Stimulated activated CD4-positive, alpha-beta T cell treated with anti-CD3 and anti-CD28 coated beads, Interleukin-15, amount 100 ng/mL, for 1 hour (primary cell): Measurements from ENCODE around the gene HBM.
"Not testable (repeated sequence)": the region's sequence is repeated elsewhere in the genome, so short reads cannot be mapped to it uniquely, and the experiment has no call there.

ENCODE experiments used
- DNase-seq, 2 donors: peaks; one replicate each; pipeline ENCODE4 v3.0.0-alpha.2; 2020; ENCODE audit warnings: low read depth in 1 of 2, low spot score in 1 of 2

The HBM gene

DNA sequence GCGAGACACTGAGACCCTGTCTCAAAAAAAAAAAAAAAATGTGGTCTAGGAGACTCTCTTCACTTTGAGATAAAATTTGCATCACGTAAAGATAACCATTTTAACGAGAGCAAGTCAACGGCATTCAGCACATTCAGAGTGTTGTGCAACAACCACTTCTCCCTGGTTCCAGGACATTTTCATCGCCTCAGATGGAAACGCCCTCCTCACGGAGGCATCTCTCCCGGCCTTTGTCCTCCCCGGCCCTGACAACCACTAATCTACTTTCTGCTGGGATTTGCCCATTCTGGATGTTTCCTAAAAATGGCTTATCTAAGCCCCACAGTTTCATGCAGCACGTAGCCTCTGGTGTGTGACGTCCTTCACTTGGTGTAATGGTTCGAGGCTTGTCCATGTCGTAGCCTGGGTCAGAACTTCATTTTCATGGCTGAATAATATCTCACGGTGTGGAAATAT lies 21.0 kb upstream of the HBM start:
- DNase-seq = no peak

DNA sequence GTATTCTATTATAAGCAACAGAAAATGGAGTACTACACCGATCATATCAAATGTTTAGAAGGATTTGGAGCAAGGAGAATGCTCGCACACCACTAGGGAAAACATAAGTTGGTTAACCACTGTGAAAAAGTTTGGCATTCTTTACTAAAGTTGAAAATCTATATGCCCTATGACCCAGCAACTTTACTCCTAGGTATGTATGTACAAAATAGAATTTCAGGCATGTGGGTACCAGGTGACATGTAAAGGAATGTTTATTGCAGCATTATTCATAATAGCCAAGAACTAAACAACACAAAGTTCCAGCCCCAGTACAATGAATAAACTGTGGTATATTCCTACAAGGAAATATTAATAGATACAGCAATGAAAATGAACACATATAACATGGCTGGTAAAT lies 19.1 kb upstream of the HBM start:
- no peak for DNase-seq

DNA sequence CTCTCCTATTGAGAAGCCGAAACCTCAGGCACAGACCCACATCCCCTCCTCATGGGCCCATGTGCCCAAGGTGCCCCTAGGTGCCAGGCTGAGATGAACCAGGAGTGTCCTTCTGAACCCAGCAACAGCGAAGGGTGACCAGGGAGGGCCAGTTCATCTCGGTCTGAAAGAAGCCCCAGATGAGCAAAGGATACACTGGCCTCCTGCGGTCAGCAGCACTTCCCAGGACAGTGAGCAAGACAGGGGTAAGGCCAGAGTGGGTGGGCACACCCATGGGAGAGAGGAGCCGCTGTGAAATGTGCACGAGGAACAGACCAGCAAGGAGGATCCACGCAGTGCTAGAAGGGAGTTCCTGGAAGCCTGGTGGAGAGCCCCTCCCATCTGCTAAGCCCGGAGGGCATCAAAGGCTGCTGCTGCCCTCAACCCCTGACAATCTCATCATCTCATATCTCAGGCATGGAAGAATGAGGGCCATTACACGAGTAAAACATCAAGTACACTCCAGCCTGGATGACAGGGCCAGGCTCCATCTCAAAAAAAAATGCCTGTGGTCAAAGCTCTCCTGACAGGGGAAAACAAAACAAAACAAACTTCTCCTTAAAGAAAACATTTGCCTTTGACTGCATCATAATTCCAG lies 16.6 kb upstream of the HBM start:
- no peak for DNase-seq

DNA sequence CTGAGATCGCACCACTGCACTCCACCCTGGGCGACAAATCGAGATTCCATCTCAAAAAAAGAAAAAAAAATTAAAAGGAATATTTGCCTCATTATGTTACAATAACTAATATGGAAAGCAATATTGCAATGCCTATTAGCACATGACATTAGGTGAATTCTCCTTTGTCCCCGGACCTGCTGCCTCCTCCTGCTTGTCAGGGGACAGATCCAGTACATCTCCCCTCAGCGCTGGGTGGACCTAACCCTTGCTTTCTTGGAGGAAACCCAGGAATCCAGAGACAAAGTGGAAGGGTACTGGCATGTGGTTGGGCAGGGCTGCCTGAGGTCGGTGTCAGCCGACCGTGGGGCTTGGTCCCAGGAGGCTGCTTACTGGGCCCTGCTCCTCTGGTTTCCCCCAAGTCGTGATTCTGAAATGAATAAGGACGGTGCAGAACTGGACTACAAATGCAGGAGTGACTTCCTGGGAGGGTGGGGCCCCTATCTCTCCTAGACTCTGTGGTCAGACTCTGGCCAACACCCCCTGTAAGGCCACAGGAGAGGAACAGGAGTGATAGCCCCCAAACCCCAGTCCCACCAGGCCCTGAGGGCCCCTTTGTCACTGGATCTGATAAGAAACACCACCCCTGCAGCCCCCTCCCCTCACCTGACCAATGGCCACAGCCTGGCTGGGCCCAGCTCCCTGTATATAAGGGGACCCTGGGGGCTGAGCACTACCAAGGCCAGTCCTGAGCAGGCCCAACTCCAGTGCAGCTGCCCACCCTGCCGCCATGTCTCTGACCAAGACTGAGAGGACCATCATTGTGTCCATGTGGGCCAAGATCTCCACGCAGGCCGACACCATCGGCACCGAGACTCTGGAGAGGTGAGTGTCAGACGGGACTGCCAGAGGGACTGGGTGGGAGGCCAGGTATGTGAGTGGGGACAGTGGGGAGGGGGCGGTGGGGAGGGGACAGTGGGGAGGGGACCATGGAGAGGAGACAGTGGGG lies 13.3 kb upstream of the HBM start, which contains the start of gene HBZ:
Gene HBZ, plus strand, starts transcription at position 504 of the 988 bp plus-strand sequence. Its CDS starts 266 bp downstream, at position 770.
- no peak for DNase-seq

DNA sequence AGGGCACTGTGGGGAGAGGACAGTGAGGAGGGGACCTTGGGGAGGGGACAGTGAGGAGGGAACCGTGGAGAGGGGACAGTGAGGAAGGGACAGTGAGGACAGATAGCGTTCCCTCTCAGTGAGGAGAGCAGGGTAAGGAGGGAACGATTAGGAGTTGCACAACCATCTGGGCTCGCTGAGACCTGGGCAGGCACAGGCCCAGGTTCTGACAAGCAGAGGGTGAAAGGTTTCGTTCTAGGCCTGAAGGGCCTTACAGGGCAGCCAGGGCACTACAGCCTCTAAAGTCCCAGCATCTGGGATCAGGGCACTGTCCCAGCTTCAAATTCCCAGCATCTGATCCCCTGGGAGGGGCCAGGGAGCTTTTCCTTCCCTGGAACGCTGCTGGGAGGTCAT lies 12.7 kb upstream of the HBM start:
- DNase-seq = not testable (repeated sequence)

DNA sequence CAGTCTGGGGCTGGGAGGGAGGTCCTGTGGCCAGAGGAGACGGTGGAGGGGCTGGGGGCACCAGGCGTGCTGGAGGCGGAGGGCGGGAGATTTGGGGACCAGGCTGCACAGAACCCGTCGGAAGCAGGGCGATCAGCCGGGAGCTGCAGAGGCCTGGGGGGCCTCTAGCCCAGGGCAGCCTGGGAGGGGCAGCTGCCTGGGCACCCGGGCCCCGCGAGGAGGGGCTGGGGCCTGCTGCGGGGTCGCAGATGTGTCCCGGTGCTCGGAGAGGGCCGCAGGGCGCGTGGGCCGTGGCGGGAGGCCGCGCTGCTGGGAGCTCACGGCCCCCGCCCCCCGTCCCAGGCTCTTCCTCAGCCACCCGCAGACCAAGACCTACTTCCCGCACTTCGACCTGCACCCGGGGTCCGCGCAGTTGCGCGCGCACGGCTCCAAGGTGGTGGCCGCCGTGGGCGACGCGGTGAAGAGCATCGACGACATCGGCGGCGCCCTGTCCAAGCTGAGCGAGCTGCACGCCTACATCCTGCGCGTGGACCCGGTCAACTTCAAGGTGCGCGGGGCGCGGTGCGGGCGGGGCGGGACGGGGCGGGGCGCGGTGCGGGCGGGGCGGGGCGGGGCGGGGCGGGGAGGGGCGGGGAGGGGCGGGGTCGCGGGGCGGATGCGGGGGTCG lies 12.1 kb upstream of the HBM start:
- not testable (repeated sequence) for DNase-seq

DNA sequence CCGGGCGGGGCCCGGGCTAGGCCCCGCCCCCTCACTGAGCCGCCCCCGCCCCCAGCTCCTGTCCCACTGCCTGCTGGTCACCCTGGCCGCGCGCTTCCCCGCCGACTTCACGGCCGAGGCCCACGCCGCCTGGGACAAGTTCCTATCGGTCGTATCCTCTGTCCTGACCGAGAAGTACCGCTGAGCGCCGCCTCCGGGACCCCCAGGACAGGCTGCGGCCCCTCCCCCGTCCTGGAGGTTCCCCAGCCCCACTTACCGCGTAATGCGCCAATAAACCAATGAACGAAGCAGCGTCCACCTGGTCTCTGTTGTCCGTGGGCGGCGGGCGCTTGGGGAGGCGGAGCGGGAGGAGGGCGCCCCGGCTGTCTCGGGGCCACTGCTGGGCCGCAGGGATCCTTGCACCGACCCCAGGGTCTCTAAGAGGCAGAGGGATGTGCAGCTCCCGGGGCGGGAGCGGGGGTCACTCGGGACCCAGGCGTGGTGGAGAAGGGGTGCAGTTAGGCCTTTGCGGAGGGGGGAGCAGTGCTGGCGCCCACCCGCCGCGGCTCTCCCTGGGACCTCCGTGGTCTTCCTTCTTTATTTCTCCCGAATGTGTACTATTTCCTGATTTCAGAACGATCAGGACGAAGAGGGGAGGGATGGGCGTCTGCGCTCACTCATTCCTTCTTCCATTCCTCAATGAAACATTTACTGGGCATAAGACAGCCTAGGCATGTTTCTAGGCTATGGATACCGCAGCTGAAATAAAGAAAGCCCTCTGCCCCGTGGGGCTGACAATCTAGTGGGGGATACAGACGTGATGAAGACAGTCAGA lies 11.4 kb upstream of the HBM start:
- DNase-seq = no peak

DNA sequence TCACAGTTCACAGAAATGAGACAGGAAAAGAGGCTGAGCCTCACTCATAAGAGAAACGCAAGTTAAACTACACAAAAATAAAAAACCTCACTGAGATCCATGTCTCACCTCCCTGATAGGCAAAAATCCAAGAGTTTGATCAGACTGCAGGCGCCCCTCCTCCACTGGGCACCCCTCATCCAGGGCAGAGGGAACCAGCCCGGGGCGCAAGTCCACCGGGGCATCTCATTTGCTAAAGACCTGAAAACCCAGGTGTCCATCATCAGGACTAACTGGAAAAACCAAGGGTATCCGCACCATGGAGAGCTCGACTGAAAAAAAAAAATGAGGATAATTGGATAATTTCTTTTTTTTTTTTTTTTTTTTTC lies 10.8 kb upstream of the HBM start:
- DNase-seq = no peak

DNA sequence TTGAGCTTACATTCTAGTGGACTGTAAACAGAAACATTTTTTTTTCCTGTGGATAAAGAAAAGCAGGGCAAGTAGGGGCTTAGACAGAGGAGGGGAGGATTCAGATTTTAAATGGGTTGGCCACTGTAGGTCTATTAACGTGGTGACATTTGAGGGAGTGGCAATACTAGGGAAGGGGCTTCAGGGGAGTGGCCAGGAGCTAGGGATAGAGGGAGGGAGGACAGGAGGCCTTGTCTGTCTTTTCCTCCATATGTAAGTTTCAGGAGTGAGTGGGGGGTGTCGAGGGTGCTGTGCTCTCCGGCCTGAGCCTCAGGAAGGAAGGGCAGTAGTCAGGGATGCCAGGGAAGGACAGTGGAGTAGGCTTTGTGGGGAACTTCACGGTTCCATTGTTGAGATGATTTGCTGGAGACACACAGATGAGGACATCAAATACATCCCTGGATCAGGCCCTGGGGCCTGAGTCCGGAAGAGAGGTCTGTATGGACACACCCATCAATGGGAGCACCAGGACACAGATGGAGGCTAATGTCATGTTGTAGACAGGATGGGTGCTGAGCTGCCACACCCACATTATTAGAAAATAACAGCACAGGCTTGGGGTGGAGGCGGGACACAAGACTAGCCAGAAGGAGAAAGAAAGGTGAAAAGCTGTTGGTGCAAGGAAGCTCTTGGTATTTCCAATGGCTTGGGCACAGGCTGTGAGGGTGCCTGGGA lies 6.5 kb upstream of the HBM start:
- DNase-seq = no peak

DNA sequence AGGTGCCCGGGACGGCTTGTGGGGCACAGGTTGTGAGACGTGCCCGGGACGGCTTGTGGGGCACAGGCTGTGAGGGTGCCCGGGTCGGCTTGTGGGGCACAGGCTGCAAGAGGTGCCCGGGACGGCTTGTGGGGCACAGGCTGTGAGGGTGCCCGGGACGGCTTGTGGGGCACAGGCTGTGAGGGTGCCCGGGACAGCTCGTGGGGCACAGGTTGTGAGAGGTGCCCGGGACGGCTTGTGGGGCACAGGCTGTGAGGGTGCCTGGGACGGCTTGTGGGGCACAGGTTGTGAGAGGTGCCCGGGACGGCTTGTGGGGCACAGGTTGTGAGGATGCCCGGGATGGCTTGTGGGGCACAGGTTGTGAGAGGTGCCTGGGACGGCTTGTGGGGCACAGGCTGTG lies 5.5 kb upstream of the HBM start:
- not testable (repeated sequence) for DNase-seq

DNA sequence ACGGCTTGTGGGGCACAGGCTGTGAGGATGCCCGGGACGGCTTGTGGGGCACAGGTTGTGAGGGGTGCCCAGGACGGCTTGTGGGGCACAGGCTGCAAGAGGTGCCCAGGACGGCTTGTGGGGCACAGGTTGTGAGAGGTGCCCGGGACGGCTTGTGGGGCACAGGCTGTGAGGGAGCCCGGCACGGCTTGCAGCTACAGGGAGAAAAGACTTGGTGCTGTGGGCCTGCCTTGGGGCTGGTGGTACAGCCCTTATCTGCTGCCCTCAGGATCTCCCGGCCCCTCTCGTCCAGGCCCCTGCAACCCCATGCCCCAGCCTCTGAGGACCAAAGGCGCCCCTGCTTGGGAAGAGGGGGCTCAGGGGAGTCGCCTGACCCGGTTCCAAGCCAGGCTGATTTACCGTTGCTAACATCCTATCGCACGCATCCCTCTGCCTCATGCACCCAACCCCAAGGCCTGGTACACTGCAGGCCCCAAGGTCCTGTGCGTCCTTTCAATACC lies 5.0 kb upstream of the HBM start:
- no peak for DNase-seq

DNA sequence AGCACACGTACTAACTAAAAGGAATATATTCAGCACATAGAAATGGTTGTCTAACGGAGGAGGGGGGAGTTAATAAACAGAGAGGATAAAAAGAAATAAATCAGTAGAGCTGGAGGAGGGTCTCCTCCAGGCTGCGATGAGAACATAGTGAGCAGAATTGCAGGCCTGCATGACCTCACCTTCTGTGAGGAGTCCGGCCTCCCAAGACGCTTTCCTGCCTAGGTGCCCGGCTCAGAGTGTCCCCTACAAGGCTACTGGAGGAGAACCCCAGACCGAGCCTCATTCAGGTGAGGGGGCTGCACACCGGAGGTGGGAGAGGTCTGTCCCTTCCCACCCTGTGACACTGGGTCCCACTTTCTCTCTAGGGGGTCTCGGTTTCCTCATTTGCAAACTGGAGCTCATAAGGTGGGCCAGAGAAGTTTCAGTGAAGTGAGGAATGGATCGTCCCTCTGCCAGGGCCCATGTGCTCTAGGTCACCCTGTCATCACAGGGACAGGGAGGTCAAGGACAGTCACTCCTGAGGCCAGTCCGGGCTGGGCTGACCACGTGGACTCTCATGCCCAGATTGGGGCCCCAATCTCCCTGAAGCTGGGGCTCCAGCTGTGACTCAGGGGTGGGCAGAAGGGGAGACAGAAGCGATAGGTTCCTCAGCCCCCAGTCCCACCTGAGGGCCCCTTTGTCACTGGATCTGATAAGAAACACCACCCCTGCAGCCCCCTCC lies 3.3 kb upstream of the HBM start:
- no peak for DNase-seq

DNA sequence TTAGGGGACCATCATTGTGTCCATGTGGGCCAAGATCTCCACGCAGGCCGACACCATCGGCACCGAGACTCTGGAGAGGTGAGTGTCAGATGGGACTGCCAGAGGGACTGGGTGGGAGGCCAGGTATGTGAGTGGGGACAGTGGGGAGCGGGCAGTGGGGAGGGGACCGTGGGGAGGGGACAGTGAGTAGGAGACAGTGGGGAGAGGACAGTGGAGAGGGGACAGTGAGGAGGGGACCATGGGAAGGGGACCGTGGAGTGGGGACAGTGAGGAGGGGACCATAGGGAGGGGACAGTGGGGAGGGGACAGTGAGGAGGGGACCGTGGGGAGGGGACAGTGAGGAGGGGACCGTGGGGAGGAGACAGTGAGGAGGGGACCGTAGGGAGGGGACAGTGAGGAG lies 2.6 kb upstream of the HBM start:
- not testable (repeated sequence) for DNase-seq

DNA sequence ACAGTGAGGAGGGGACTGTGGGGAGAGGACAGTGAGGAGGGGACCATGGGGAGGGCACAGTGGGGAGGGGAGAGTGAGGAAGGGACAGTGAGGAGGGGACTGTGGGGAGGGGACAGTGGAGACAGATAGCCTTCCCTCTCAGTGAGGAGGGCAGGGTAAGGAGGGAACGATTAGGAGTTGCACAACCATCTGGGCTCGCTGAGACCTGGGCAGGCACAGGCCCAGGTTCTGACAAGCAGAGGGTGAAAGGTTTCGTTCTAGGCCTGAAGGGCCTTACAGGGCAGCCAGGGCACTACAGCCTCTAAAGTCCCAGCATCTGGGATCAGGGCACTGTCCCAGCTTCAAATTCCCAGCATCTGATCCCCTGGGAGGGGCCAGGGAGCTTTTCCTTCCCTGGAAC lies 2.1 kb upstream of the HBM start:
- DNase-seq = not testable (repeated sequence)

DNA sequence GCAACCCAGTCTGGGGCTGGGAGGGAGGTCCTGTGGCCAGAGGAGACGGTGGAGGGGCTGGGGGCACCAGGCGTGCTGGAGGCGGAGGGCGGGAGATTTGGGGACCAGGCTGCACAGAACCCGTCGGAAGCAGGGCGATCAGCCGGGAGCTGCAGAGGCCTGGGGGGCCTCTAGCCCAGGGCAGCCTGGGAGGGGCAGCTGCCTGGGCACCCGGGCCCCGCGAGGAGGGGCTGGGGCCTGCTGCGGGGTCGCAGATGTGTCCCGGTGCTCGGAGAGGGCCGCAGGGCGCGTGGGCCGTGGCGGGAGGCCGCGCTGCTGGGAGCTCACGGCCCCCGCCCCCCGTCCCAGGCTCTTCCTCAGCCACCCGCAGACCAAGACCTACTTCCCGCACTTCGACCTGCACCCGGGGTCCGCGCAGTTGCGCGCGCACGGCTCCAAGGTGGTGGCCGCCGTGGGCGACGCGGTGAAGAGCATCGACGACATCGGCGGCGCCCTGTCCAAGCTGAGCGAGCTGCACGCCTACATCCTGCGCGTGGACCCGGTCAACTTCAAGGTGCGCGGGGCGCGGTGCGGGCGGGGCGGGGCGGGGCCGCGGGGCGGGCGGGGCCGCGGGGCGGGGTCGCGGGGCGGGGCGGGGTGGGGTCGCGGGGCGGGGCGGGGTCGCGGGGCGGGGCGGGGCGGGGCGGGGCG lies 1.5 kb upstream of the HBM start:
- DNase-seq = not testable (repeated sequence)

DNA sequence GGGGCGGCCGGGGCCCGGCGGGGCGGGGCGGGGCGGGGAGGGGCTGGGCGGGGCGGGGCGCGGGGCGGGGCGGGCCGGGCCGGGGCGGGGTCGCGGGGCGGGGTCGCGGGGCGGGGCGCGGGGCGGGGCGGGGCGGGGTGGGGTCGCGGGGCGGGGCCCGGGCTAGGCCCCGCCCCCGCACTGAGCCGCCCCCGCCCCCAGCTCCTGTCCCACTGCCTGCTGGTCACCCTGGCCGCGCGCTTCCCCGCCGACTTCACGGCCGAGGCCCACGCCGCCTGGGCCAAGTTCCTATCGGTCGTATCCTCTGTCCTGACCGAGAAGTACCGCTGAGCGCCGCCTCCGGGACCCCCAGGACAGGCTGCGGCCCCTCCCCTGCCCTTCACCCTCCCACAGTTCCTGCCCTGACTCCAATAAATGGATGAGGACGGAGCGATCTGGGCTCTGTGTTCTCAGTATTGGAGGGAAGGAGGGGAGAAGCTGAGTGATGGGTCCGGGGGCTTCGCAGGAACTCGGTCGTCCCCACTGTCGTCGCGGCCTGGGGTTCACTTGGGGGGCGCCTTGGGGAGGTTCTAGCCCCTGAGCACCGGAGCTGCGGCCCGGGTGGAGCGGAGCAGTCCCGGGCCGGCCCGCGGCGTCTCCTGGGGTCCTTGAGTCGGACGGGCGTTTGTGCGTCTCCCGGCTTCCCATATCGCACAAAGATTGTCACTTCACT lies 795 bp upstream of the HBM start:
- DNase-seq = no peak

DNA sequence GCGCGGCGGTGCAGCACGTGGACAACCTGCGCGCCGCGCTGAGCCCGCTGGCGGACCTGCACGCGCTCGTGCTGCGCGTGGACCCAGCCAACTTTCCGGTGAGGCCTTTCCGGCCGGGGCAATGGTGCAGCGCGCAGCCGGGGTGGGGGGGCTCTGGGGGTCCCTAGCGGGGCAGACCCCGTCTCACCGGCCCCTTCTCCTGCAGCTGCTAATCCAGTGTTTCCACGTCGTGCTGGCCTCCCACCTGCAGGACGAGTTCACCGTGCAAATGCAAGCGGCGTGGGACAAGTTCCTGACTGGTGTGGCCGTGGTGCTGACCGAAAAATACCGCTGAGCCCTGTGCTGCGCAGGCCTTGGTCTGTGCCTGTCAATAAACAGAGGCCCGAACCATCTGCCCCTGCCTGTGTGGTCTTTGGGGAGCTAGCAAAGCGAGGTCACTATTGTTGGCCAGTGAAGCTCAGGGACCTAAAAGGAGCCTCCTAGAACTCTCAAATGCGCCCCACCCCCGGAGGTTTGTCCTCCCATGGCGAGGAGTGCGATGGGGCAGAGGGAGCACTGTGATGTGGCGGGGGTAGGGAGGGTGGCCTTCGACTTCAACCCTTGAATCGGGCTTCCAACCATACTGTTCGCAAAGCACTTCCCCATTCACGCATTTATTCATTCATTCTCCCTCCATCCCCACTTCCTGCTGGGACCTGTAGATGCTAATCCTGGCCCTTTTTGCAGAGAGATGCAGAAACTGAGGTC lies 770 bp downstream of the HBM start:
- DNase-seq = no peak
